ENCODE measurements around the gene CYFIP2.

Gene CYFIP2

DNA sequence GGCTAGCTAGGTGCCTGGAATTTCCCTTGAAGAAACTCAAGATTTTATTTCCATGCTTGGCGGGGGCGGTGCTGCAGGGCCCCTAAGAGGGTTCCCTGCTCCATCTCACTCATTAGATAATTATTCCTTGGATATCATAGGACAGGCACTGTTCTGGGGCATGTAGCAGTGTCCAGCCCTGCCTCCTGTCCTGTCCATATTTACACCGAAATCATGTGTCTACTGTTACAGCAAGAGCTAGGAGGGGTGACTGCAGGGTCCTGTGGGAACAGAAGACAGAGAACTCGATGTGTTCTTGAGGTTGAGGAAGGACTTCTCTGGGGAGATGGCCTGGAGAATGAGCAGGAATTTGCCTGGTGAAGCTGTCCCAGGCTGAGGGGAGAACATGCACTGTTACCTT, 96.6 kb downstream of the CYFIP2 start:
- no peak for DNase-seq

DNA sequence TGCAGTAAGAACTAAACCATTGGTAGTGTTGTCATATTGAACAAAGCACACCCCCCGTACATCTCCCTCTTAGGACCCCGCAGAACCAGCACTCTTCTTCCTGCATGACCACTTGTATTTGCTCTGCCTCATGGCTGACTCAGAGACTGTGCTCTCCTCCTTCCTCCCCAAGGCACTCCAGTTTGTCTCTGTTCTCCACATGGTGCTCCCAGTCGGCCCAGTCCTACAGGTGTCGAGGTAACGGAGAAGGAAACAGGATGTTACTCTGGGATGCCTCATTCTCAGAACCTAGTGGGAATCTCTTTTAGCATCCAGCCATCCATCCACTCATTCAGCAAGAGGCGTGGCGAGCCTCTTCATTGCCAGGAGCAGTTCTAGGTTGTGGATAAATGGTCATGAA, 97.1 kb downstream of the CYFIP2 start:
- no peak for DNase-seq

DNA sequence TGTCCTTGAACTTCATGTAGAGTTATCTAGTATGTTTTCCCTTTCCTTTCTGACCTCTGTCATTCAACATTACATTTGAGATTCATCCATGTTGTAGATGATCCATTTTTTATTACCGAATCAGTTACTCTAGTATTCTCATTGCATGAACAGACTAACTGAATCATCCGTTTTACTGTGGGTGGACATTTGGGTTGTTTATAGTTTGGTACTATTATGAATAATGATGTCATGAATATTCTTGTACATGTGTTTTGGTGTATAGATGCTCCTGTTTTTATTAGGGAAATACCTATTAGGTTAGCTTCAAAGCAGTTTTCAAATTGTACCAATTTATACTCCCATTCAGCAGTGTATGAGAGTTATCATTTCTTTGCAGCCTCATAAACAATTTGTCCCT, 99.8 kb downstream of the CYFIP2 start:
- DNase-seq: no peak

DNA sequence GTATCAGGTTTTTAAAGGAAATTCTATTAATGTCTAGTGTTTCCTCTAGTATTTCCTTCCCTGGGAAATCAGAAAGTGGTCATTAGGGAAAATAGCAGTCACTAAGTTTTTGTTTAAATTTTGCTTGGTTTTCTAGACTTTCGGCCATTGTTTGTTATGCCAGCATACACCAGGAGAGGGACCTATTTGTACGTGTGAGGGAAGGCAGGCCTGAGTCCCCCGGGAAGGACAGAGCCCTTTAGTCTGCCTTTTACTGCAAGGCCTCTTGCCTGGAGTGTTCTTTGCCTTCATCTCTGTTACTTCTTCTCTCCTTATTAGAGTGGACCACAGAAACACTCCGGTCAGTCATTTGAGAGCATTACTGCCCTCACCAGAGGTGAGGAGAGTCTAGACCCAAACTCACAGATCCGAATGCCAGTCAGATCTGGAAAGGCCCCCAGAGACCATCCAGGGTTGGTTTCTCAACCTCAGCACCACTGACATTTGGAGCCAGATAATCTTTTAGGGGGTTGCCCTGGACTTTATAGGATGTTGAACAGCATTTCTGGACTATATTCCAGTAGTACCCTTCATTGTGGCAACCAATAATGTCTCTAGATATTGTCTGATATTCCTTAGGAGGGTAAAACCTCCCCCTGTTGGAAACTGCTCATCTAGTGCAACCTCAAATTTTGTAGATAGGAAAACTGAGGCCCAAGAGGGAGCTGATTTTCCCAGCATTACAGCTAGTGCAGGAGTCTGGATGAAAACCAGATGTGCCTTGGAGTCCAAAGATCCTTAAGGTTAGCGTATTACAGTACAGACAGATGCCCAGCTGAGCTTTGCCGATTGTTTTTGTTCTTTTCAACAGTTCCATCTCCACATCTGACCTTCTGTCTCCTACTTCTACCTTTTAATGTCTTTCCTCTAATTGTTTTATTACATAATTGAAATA, 101.1 kb downstream of the CYFIP2 start:
- peak; percentile 2 for DNase-seq

DNA sequence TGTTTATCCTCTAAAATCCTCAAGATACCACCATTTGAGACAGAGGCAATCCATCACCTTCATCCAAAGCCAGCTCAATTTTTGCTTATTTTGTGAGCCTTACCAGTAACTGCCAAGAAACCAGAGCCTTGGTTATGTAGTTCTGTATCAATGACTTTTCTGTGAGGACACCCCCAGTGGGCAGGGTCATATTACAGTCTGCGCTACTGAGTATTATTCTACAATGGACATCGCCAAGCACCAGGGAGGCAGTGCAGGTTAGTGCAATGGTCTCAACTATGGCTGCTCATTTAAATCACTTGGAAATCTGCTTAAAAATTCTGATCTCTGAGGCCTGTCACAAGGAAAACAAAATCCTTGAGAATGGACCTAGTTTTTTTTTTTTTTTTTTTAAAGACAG, 103.6 kb downstream of the CYFIP2 start:
- DNase-seq: no peak

DNA sequence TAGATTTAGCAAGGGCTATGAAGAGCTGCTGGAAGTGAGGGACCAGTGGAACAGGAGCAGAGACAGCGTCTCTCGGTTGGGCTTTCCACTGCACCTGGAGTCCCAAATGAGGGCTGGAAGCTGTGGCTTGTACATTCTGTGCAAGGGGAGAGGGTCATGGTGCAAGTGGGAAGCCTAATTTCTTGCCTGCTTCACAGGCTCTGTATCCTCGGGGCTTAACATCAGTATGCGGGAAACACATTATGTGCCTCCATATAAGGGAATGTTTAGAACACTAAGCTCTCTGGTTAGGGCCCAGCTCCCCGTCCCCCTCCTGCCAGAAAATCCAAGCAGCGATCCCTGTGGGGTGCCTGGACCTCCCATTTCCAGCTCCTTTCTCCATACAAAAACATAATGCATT, 105.0 kb downstream of the CYFIP2 start:
- no peak for DNase-seq

DNA sequence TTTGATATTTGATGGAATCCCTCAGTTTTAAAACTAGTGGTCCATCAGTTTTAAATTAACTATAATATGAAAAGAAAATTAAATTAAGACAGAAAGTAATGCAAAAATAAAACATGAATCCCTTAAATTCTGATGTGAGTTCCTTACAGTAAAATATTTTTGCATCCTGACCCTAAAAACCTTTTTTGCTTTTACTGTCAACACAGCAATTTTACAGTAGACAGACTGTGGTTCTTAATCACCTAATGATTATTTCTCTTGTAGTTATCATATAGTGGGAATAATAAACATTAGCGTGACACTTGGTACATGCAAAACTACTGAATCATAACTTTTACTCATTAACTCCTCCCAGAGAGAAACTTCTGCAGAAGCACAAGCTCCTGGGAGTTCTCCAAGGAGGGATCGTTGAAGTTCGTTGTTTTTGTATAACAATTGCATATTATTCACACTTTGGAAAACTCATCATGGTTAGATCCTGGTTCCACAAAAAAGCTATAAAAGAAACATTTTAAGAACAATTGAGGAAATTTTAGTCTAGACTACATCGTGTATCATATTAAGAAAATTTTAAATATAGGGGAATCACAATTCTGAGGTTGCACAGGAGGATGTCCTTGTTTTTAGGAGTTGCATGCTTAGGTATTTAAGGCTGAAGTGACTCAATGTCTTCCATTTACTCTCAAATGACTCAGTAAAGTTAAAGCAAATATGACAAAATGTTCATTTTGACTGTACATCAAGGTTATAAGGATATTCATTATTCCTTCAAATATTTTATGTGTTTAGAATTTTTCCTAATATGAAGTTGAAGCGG, 105.9 kb downstream of the CYFIP2 start:
- DNase-seq: no peak

DNA sequence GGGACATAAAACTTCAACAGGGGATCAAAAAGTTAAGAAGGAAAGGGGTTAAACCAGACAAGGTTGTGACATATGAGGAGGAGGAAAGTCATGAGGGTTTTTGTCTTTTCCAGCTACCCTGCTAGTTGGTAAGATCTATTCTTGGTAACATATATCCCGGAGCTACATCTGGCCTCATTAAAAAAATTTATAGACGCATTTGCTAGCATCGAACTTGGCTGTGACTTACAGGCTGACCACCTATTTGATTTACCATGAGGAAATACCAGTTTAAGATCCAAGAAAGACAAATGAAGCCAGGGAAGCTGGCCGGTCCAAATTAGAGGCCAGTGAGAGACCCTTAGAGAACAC, 106.5 kb downstream of the CYFIP2 start:
- DNase-seq: no peak

DNA sequence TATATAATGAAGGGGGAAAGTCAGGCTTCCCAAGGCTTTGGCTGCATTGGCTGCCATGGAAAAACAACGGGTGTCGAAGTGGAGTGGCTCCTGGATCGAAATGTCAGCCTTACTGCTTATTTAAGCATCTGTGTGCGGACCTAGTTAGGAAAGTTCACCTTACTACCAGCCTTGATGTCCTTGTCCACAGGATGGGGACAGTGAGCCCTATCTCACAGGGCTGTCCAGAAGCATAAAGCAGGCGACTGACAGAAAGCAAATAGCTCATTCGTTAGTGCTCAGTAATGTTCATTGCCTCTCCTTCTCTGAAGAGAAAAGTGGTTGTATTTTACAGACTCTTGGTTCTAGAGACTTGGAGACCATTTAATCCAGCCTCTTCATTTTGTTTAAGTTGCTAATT, 112.6 kb downstream of the CYFIP2 start:
- DNase-seq: no peak

DNA sequence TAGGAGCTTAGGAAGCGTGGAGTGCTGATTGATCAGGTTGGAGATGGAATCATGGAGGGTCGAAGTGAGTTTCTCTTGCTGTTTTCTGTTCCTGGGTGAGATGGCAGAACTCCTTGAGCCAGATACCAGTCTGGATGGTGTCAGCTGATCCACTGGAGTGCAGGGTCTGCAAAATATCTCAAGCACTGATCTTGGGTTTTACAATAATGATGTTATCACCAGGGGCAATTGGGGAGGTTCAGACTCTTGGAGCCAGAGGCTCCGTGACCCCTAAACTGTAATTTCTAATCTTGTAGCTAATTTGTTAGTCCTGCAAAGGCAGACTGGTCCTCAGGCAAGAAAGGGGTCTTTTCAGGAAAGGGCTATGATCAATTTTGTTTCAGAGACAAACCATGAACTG, 114.1 kb downstream of the CYFIP2 start:
- no peak for DNase-seq

DNA sequence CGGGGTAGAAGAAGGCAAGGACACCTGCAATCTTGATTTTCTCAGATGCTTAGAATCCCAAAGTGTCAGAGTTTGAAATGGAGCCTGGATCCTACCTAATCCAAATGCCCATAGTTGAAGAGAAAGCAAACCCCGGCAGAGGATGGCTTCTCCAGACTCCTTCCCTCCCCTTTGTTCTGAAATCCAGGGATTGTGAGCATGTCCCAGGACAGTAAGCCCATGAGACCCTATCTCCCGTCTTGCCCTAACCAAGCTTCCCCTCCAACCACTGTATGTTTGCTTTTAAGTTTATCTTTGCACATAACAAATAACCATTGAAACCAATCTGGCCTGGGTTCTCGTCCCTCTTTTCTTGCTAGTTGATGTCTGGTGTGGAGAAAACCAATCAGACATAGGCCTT, 115.8 kb downstream of the CYFIP2 start:
- no peak for DNase-seq

DNA sequence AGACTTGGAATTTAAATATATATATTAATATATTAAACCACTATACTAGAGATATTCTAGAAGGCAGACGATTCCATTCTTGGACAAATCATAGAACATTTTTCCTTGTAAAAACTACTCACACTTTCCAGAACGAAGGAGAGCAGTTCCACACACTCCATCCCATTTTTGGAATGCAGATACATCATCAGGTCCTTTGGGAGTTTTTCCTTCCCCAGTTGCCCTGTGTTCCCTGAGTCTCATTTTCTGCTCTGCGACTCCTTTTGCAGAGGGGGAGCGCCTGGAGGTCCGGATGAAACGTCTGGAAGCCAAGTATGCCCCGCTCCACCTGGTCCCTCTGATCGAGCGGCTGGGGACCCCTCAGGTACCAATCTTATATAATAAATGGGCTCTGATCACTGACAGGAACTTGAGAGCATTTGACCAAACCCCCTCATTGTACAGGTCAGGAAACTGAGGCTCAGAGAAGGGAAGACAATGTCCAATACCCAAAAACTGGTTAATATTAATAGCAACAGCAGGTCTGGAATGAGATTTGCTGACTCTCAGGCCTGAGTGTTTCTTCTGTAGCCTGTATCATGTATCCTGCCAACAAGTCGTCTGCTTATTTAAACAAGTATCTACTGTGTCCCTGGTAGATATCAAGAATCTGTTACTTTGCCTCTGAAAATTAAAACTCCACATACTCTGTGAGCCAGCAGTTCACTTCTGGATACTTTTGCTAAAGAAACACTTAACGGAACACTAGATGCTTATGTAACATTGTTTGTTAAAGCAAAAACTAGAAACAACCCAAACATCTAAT, 117.3 kb downstream of the CYFIP2 start:
- DNase-seq: no peak

DNA sequence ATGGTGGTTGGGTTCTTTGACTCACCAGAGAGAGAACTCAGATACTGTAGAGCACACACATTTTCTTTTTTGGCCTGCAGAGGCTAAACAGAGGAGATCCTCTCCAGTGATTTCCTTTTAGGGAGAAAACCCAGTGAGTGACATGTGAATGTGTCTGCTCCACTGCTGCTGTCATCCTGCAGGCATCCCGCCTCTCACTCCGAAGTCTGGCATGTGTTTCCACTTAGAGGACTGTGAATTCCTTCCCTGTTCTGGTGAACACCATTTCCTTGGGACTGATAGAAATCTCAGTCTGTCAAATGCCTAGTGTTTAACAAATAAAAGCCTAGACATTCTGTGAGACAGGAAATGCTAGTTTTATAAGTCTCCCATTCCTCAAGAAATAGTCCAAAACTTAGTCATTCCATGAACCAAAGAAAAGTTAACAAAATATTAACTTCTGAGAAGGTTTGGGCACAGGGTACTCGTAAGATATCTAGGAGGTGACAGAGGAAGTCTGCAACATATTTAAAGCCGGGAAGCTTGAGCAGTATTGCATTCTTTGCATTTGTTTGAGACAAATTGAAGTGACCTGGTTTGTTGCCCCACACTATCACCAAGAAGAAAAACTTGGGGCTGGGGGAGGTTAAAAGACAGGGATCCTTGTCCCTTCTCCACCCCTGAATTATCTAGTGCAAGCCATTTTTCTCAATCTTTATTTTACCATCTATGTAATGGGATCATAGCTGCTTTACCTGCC, 119.2 kb downstream of the CYFIP2 start:
- no peak for DNase-seq

DNA sequence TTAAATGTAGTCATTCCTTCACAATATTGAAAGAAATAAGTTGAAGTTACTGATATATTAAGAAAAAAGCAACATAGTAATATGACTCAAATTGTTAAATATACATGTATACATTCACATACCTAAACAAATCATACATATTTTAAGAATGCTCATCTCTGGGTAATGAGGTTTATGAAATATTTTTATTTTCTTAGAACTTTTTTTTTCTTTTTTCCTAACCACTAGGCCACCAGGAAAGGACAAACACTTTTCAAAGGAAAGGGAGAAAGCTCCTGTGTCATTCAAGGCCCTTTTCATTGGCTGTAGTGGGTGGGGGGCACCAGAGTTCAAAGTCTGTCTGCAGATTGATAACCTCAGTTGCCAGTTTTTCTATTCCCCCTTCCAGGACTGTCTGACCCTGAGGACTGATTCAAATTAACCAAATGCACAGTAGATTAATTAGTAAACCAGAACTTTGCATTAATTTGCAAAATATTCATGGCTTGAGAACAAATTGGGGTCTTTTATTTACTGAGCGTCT, 121.2 kb downstream of the CYFIP2 start:
- DNase-seq: no peak

DNA sequence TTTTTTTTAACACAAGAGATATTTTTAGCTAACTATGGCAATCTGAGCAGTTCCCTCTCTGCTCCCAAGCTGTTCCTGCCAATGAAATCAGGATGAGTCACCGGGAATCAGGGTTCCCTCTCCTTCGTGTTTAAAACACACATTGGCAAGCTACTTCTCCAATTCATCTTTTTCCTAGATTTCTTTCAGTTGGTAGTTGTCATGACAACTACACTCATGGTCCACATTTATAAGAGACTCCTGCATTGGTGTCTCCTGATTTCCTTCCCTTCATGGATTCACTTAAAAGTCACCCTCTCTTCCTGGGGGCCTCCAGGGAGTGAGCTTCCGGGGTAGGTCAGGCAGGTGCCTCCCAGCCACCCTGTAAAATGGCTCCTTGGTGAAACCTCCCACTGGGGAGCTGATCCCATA, 121.8 kb downstream of the CYFIP2 start:
- no peak for DNase-seq

DNA sequence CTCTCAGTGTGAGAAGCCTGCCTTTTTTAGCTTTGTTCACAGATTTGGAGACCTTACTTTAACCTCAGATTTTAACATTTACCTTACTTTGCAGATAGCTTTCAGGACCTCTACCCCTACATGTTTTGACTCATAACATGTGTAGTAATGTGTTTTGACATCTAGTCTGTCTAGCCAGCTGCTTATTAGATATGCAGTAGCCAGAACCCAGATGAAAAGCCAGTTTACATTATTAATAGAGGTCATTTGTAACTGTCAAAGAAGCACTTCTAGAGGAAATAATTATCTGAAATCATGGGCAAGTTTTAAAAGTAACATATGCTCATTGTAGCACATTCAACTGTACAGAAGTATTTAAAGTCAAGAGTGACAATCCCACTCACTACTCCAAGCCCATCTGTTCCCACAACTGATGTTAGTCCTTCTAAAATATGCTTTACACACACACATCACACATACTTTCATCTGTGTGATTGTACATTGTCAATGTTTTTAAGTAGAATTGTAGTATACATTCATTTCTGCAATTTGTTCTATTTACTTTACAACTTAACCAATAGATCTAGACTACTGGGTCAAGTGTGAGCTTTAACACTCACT, 122.3 kb downstream of the CYFIP2 start:
- no peak for DNase-seq

DNA sequence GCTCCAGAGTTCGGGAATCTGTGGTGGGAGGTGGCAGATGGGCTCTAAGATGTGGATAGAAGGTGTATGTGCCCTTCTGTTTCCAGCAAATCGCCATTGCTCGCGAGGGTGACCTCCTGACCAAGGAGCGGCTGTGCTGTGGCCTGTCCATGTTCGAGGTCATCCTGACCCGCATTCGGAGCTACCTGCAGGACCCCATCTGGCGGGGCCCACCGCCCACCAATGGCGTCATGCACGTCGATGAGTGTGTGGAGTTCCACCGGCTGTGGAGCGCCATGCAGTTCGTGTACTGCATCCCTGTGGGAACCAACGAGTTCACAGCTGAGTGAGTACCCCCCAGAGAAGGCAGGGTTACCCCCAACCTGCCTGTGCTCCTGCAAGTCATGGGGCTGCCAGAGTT, 123.2 kb downstream of the CYFIP2 start:
- DNase-seq: no peak

DNA sequence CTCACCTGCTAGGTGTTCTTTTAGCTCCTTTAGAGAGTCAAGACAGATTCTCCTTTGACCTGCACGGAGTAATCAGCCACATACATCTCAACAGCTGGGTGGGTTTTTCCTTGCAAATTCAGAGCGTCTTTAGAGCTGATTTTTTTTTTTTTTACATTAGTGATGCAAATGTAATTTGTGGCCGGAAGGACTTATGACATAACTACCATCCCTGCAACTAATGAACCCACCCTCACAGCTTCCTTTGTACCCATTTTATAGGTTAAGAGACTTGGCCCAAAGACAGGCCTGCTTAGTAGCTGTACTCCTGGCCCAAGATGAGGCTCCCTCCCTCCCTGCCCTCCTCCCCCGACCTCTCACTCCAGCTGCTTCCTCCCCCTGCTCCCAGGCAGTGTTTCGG, 124.2 kb downstream of the CYFIP2 start:
- DNase-seq: no peak

DNA sequence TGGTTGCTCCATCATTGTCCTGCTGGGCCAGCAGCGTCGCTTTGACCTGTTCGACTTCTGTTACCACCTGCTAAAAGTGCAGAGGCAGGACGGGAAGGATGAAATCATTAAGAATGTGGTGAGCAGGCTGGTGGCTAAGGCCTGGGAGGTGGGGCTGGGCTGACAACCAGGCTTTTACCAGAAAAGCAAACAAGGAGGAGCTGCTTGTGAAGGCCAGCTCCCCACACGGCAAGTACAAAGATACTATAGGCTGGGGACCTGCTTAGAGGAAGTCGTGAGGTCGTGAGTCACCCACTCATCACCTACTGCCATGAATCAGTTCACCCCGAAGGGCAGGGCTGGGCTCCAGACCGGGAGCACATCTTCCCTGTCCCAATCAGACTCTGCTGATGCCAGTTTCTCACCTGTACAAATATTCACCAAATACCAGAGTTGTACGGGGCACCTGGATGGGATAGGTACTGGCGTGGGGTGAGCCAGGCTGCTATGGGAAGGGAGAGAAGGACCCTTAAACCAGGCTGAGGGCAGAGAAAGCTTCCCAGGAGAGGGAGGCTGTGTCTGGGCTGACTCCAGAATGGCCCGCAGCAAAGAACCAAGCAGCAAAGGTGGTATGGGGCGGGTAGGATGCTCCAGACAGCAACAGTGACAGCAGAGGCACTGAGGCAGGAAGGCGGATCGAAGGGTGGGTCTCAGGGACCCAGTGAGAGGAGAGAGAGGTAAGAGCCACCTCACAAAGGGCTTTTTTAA, 124.8 kb downstream of the CYFIP2 start:
- no peak for DNase-seq

DNA sequence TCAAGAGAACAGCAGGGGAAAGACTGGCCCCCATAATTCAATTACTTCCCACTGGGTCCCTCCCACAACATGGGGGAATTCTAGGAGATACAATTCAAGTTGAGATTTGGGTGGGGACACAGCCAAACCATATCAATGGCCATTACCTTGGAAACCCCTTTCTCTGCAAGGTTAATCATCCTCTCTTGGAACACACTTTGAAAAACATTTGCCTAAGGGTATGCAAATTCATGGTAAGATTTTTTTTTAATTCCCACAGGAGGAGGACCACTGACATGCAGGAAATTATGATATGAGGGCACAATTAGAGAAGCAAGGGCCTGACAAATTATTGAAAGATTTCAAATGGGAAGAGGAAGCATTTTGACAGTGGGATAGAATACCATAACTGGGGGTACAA, 132.4 kb downstream of the CYFIP2 start:
- DNase-seq: no peak

Data from NCI-H2171 treated with DMSO at 0.1 percent for 48 hours (cell line).